Activated T-helper 9 cell treated with anti-CD3 and anti-CD28 coated beads, Interleukin-2, amount 50 U/mL, for 16 hours (primary cell): ENCODE measurements around the gene CACNA2D4.

Experiments
- DNase-seq: peaks from one replicate; pipeline ENCODE4 v3.0.0-alpha.2; 2020; ENCODE audit warnings: low read depth

Gene CACNA2D4

DNA sequence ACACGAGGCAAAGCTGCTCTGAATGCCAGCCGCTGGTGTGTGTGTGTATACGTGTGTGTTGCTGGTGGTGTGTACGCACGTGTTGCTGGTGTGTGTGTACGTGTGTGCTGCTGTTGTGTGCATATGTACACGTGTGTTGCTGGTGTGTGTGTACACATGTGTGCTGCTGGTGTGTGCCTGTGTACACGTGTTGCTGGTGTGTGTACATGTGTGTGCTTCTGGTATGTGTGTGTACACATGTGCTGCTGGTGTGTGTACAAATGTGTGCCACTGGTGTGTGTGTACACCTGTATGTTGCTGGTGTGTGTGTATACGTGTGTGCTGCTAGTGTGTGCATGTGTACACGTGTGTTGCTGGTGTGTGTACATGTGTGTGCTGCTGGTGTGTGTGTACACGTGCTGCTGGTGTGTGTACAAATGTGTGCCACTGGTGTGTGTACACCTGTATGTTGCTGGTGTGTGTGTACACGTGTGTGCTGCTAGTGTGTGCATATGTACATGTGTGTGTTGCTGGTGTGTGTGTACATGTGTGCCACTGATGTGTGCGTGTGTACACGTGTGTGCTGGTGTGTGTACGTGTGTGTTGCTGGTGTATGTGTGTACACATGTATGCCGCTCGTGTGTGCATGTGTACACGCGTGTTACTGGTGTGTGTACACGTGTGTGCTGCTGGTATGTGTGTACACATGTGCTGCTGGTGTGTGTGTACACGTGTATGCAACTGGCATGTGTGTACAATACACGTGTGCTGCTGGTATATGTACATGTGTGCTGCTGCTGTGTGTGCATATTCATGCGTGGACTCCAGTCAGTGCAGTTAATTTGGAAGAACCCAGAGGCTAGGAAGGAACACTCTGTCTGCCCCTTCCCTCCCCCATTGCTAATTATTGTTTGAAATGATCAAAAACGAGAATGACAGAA, 47.2 kb downstream of the CACNA2D4 start:
- DNase-seq = no peak

- DNase-seq = no peak
These were observed 48.4 kb downstream of the CACNA2D4 start for GRCh38 chr12:1870086-1870485.

DNA sequence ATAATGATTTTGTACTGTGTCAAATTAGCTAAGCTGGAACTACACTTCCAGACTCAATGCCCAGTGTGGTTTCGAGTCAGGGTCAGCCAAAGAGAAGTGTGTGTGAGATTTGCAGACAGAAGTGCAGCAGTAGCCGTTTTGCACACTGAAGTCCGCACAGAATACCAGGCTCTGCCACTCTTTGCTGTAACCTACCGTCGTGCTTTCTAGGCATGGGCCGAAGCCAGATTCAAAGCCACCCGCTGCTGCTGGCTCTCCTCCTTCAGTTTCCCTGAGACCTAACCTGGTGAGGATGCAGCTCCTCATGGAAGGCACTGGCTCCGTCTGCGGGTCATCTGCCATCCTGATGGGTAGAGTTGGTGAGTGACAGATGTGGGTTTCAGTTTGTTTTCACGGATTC, 49.3 kb downstream of the CACNA2D4 start:
- no peak for DNase-seq

GRCh38 chr12:1865284-1865866, 53.1 kb downstream of the CACNA2D4 start:
- no peak for DNase-seq

DNA sequence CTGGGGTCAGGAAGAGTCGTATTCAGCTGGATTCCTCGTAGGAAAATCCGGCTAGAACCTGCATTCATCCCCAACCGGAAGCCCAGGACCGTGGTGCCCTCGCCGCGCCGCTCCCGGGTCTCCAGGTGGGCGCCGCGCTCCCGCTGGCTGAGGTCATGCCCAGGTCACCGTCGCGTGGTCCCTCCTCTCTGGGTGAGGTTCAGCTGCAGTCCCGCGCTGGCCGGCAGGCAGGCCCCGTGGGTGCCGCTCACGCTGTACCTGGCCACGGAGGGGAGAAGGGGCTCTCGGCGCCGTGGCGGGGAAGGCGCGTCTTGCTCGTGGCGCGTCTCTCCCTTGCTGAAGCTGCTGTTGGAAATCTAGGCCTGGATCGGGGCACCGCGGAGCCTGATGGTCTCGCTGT, 53.6 kb downstream of the CACNA2D4 start:
- DNase-seq = no peak

DNA sequence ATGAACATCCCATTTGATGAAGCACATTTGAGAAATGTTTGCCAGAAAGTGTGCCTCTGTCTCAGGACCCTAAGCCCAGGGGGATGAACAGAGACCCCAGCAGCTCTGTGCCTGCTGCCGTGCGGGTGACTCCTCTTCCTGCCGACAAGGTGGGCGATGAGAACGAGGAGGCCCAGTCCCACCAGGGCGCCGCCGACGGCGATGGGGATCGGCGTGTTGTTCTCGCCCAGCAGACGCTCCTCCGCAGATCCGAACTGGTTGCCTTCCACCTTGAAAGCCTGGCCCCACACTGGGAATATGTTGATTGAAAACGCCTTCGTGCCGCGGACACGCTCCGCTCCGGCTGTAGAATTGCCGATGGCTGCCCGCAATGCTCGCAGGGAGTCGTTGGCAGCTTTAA, 54.0 kb downstream of the CACNA2D4 start:
- no peak for DNase-seq

- no peak for DNase-seq
These were observed 54.6 kb downstream of the CACNA2D4 start for GRCh38 chr12:1863823-1864222.

DNA sequence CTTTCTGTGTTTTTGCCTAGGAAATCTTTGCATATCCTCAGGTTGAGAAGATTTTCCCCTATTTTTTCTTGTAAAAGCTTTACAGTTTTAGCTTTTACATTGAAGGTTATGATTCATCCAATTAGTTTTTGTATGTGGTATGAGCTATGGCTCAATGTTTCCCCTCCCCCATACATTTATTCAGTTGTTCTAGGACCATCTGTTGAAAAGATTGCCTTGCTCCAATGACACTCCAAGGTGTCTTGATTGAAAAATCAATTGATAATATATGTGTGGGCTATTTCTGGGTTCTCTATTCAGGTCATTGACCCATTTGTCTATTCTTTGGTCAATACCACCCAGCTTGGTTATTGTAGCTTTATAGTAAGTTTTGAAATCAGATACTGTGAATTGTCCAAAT, 55.5 kb downstream of the CACNA2D4 start:
- DNase-seq = no peak

DNA sequence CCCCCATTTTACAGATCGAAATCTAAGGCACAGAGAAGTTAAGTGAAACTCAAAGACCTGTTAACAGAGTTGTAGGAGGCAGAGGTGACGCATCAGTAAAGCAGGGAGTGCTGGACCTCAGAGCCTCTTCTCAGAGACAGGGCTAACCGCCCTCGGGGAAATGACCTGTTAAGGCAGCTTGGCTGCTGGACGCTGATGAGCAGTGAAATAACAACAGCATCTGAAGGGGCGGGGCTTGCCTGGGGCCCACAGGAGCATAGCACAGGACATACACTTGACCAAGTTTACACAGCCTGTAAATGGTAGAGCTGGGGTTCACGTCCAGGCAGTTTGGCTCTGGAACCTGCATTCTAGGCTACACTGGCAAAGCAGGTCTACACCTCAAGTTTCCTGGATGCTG, 58.8 kb downstream of the CACNA2D4 start:
- DNase-seq = no peak

DNA sequence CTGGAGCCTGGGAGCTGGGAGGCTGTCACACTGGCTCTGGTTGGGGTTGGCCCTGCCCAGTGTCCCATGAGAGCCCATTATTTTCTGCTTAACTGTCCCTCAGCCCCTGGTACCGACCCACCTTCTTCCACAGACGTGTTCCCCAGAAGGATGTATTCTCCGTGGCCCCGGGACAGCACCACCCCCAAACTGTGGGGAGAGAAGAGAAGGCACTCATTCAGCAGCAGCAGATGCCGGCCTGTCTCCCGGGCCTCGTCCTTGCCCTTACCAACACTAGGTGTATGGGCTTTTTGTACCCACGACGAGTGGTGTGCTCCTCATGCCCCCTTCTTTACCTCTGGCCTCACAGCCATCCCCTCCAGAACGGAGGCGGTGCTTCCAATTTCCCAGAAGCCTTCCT, 60.0 kb downstream of the CACNA2D4 start:
- no peak for DNase-seq

GRCh38 chr12:1857821-1858220, 60.6 kb downstream of the CACNA2D4 start:
- no peak for DNase-seq

DNA sequence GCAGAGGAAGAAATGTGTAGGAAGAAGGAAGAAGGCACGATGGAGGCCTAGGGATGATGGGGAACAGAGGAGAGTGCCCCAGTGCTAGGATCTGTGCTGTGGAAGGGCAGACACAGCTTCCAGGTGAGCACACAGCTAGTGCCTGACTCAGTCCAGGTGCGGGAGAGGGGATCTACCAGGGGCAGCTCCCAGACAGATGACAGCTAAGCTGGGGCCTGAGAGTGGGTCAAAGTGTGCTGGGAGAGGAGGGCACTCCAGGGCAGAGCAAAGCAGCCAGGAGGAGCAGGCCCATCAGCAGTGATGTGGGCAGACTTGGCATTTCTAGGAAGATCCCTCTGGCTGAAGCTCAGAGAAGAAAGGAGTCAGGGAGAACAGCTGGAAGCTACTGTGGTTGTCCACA, 61.4 kb downstream of the CACNA2D4 start:
- DNase-seq = no peak

DNA sequence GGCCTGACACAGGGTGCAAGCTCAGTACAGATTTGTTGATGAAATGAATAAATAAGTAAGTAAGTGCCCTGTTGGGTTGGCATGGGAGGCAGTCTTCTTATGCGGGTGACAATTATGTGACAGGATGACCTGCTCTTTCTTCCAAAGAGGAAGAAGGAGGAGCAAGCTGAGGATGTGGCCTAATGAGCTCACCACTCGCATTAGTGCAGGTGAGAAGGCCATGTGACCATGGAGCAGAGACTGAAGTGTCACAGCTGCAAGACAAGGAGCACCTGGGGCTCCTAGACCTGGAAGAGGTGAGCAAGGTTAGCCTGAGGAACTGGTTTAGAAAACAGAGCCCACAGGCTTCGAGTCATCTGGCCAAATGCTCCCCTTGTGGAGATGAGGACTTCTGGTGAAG, 63.2 kb downstream of the CACNA2D4 start:
- no peak for DNase-seq

- no peak for DNase-seq
These were observed 64.7 kb downstream of the CACNA2D4 start for GRCh38 chr12:1853716-1854115.

DNA sequence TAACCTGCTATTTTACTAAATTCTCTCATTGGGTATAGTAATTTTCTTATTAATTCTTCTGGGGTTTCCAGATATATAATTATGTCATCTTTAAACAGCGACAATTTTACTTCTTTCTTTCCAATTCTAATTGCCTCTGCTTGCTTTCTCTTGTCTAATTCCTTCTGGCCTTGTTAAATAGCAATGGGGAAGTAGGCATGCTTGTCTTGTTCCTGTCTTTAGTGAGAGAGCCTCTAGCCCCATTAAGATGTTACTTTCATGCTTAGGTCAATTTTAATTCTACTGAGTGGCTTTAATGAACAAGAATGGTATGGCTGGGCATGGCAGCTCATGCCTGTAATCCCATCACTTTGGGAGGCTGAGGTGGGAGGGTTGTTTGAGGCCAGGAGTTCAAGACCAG, 66.4 kb downstream of the CACNA2D4 start:
- DNase-seq = no peak

- DNase-seq = no peak
These were observed 67.2 kb downstream of the CACNA2D4 start for GRCh38 chr12:1851151-1851701.

DNA sequence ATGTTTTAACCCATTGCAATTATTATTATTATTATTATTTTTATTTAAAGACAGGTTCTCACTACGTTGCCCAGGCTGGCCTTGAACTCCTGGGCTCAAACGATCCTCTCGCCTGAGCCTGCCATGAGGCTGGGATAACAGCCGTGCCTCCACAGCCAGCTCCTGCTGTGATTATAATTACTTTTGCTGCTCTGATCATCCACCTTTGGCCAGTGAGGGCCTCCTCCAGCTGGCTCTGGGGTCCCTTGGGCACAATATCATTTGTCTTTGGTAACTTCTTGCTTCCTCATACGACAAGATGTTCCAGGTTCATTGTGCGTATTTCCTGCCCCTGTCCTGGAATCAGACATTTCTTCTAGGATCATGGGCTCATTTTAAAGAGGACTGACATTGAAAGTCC, 69.7 kb downstream of the CACNA2D4 start:
- DNase-seq = no peak

- no peak for DNase-seq
These were observed 70.3 kb downstream of the CACNA2D4 start for GRCh38 chr12:1848146-1848545.

- DNase-seq = no peak
These were observed 71.0 kb downstream of the CACNA2D4 start for GRCh38 chr12:1847411-1847810.

- DNase-seq = no peak
These were observed 71.7 kb downstream of the CACNA2D4 start for GRCh38 chr12:1846421-1847405.

- DNase-seq = no peak
These were observed 72.6 kb downstream of the CACNA2D4 start for GRCh38 chr12:1845886-1846285.

DNA sequence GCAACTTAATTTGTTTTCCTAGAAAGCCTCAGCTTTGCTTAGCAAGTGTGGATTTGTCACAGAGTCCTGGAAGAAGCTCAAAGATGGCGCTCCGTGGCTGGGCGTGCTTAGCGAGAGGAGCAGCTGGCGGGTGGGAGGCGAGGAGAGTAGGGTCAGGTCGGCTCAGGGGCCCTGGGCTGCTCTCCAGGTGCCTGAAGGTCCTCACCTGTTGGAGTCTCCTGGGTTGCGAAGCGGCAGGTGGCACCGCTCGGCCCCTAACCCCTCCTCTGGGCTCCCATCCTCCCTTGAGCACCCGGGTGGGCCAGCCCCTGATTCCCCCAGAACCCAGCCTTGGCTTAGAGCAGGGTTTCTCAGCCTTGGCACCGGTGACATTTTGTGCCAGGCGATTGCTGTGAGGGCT, 73.0 kb downstream of the CACNA2D4 start:
- DNase-seq = no peak
